HG03565 (cell line): ENCODE results near the gene TOMM20L.
A peak's percentile ranks its signal among the peaks of the same experiment; 100 is the strongest.

Experiments
- ATAC-seq: cut with Tn5 transposase; IDR thresholded peaks from one replicate; pipeline ENCODE4 v1.9.1; 2021; ENCODE audit warnings: mild to moderate bottlenecking, moderate library complexity; ENCODE audit not compliant: unreplicated experiment

Gene TOMM20L

DNA sequence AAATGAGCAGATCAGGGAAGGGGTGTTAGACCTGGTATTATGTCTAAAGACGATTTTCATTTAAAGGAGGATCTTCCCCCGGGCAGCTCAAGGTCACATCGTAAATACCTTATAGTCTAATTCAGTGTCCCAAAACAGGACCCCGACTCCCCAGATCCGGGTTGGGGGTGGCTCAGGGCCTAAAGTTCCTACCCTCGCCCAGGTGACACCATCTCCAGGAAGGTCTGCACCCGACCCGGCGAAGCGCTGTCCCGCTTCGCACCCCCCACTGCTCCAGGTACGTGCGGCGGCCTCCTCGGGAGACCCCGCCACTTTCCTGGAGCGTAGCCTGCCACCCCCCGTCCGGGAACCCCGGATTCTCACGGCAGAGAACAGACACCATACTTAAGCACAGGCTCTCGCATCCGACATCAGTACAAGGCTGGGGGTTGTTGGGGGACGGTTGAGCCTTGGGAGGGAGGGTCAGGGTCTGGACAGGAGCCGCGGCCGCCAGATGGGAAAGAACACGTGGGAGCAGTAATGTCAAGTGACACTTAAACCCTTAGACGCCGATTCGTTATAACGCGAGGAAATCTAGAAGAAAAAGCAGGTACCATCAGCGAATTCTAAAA, 31.0 kb downstream of the TOMM20L start:
- no peak for ATAC-seq

- ATAC-seq, result peak; percentile 79
These were observed 31.8 kb downstream of the TOMM20L start, which contains the start of the genes KIAA0586 and TIMM9 for GRCh38 chr14:58427281-58428117. TSS of gene KIAA0586 (plus strand) at chr14:58427719. CDS start at chr14:58428265, 546 bp downstream. TSS of gene TIMM9 (minus strand) at chr14:58427531. CDS start at chr14:58411945, 15,586 bp downstream.

DNA sequence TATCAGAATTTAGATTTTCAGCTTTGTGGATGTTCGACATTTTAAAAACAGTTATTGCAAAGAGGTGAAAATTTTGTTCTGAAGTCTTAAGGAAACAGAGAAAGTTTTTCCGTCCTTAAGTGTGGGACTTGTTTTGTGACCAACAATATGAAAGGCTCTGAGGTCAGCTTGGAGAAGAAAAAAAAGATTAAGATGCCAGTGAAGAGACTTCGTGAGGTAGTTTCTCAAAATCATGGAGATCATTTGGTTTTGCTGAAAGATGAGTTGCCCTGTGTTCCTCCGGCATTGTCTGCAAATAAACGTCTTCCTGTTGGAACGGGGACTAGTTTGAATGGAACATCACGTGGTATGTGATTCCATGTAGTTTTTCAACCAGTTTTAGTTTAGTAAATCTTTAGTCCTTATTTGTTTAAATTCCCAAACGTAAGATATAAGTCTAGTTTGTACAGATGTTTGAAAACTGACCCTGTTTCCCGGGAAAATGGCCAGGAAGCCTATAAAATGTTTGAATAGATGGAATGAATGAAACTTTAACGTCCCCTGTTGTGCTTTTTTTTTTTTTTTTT, 32.5 kb downstream of the TOMM20L start:
- no peak for ATAC-seq

- ATAC-seq, result no peak
These were observed 34.4 kb downstream of the TOMM20L start for GRCh38 chr14:58430156-58430555.

DNA sequence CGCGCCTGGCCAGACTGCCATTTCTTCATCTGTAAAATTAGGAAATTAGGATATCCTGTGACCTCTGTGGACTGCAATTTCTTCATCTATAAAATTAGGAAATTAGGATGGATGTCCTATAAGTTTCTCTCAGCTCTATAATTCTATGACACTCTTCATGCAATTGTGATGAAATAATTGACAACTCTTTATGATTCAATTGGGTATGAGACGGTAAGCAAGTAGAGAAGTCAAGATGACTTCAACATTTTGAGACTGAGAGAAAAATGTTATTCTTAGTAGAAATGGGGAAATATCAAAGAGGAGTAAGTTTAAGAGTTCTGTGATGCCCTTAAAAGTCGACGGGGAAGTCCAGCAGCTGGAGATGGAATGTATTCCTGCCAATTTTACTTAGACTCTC, 43.7 kb downstream of the TOMM20L start:
- ATAC-seq, result no peak

DNA sequence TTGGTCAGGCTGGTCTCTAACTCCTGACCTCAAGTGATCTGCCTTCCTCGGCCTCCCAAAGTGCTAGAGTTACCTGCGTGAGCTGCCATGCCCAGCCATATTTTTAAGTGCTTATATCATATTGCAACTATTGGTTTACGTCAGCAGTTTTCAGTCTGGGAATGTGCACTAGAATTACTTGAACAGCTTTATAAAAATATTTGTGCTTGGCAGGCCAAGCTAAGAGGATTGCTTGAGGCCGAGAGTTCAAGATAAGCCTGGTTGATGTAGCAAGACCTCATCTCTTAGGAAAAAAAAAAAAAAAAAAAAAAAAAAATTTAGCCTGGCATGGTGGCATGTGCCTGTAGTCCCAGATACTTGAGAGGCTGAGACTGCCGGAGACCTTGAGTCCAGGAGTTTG, 48.9 kb downstream of the TOMM20L start:
- no peak for ATAC-seq

GRCh38 chr14:58455593-58456265, 60.0 kb downstream of the TOMM20L start:
- no peak for ATAC-seq
